Measurements from ENCODE around the gene KDM8. TPM values are rescaled to one million over a fixed set of nuclear protein-coding genes. Genes with fewer than 3 reads are reported as not detected.

The KDM8 gene
- total RNA-seq, 3 donors from 2014 or later (not counting 1 experiment from before 2014, with no cell fraction given) = 11.4 to 17.9 (median 17.8) TPM

- peak overlapping the region in 1 of 2 donors; percentile 71 for H3K27ac Mint-ChIP-seq
Measured at GRCh38 chr16:27179500-27180072, 23.7 kb upstream of the KDM8 start.

GRCh38 chr16:27181019-27181790, 22.1 kb upstream of the KDM8 start:
- DNase-seq = peak in 1 of 2 donors; percentile 9
- no peaks in the 10 kb centered on the region for H3K36me3 ChIP-seq (ENCODE audit: control insufficient read depth, insufficient read depth, low read length)
- H3K27ac Mint-ChIP-seq = peak overlapping the region in 1 of 2 donors; percentile 2
- no peaks in the 10 kb centered on the region for H3K27me3 ChIP-seq (ENCODE audit: control insufficient read depth, insufficient read depth, low read length)
- no peak for TF ChIP-seq CTCF (IDR thresholded peaks at IDR 0.05)
- no peaks in the 10 kb centered on the region for H3K9me3 ChIP-seq (ENCODE audit: control insufficient read depth, insufficient read depth, low read length)
- 96% methylated on average over 5 of the region's 8 CpGs for WGBS (ENCODE audit: insufficient coverage)
- no peak overlapping the region for H3K4me3 Mint-ChIP-seq
- no peaks in the 10 kb centered on the region for H3K27me3 Mint-ChIP-seq (ENCODE audit: low read depth in 2 of 2)
- no peaks in the 10 kb centered on the region for H3K36me3 Mint-ChIP-seq
- H3K9me3 Mint-ChIP-seq = no peaks in the 10 kb centered on the region
- peaks cover 9 to 16% of the 10 kb centered on the region in 2 donors for H3K4me1 Mint-ChIP-seq
- H3K27ac ChIP-seq (ENCODE audit: low read length) = no peak overlapping the region
- ATAC-seq = no peak
- peaks cover 10% of the 10 kb centered on the region for H3K4me1 ChIP-seq (ENCODE audit: control insufficient read depth, insufficient read depth, low read length)
- H3K4me3 ChIP-seq (ENCODE audit: low read length) = no peak overlapping the region
- intact Hi-C loops (cut with micrococcal nuclease) = no loop called here

More at GRCh38 chr16:27179500-27180072, 23.7 kb upstream of the KDM8 start:
- H3K36me3 Mint-ChIP-seq = no peaks in the 10 kb centered on the region
- 26% methylated on average over 13 of the region's 13 CpGs for WGBS (ENCODE audit: insufficient coverage)
- no peaks in the 10 kb centered on the region for H3K27me3 ChIP-seq (ENCODE audit: control insufficient read depth, insufficient read depth, low read length)
- intact Hi-C loops (cut with micrococcal nuclease) = loop anchor here (1.0 to 2.0 kb wide), 2 partner anchors 189 to 278 kb away; no protein-coding TSS in a partner anchor
- no peak overlapping the region for H3K4me3 ChIP-seq (ENCODE audit: low read length)
- peaks cover 11 to 16% of the 10 kb centered on the region in 2 donors for H3K4me1 Mint-ChIP-seq
- no peaks in the 10 kb centered on the region for H3K9me3 Mint-ChIP-seq
- no peaks in the 10 kb centered on the region for H3K27me3 Mint-ChIP-seq (ENCODE audit: low read depth in 2 of 2)
- ATAC-seq = peak; percentile 98 to 100 (median 100)
- TF ChIP-seq CTCF (IDR thresholded peaks at IDR 0.05) = peak; percentile 87
- peaks cover 13% of the 10 kb centered on the region for H3K4me1 ChIP-seq (ENCODE audit: control insufficient read depth, insufficient read depth, low read length)
- no peak overlapping the region for H3K27ac ChIP-seq (ENCODE audit: low read length)
- peak overlapping the region; percentile 0 for H3K4me3 Mint-ChIP-seq
- H3K36me3 ChIP-seq (ENCODE audit: control insufficient read depth, insufficient read depth, low read length) = no peaks in the 10 kb centered on the region
- H3K9me3 ChIP-seq (ENCODE audit: control insufficient read depth, insufficient read depth, low read length) = no peaks in the 10 kb centered on the region
- peak; percentile 80 to 92 for DNase-seq

GRCh38 chr16:27182906-27183405, 20.4 kb upstream of the KDM8 start:
- no peak overlapping the region for H3K27ac Mint-ChIP-seq
- no peak for ATAC-seq
- no peaks in the 10 kb centered on the region for H3K27me3 ChIP-seq (ENCODE audit: control insufficient read depth, insufficient read depth, low read length)
- no peaks in the 10 kb centered on the region for H3K36me3 Mint-ChIP-seq
- no peak overlapping the region for H3K4me3 ChIP-seq (ENCODE audit: low read length)
- H3K4me1 ChIP-seq (ENCODE audit: control insufficient read depth, insufficient read depth, low read length) = peaks cover 10% of the 10 kb centered on the region
- no peaks in the 10 kb centered on the region for H3K9me3 Mint-ChIP-seq
- H3K9me3 ChIP-seq (ENCODE audit: control insufficient read depth, insufficient read depth, low read length) = no peaks in the 10 kb centered on the region
- no peak overlapping the region for H3K4me3 Mint-ChIP-seq
- H3K27me3 Mint-ChIP-seq (ENCODE audit: low read depth in 2 of 2) = no peaks in the 10 kb centered on the region
- no peak for TF ChIP-seq CTCF (IDR thresholded peaks at IDR 0.05)
- WGBS (ENCODE audit: insufficient coverage) = 92% methylated on average over 7 of the region's 7 CpGs
- no peak for DNase-seq
- intact Hi-C loops (cut with micrococcal nuclease) = no loop called here
- no peaks in the 10 kb centered on the region for H3K36me3 ChIP-seq (ENCODE audit: control insufficient read depth, insufficient read depth, low read length)
- no peak overlapping the region for H3K27ac ChIP-seq (ENCODE audit: low read length)
- peaks cover 9 to 16% of the 10 kb centered on the region in 2 donors for H3K4me1 Mint-ChIP-seq
